GM12873 (cell line): ENCODE results near the gene MYRFL.

Source experiments
- CTCF ChIP-seq: IDR thresholded peaks from 2 replicates; pipeline ENCODE4 v1.5.1; 2012; ENCODE audit warnings: low read depth, mild to moderate bottlenecking, moderate library complexity, low read length, control low read depth; ENCODE audit not compliant: insufficient read depth; ENCODE audit errors: missing control alignments

The MYRFL gene

GRCh38 chr12:69844416-69844815, 19.4 kb downstream of the MYRFL start:
- TF ChIP-seq CTCF = no peak

- TF ChIP-seq CTCF = no peak
These were observed 19.8 kb downstream of the MYRFL start for GRCh38 chr12:69844836-69845235.

- no peak for TF ChIP-seq CTCF
These were observed 21.9 kb downstream of the MYRFL start for GRCh38 chr12:69846976-69847375.

- TF ChIP-seq CTCF = no peak
These were observed 26.9 kb downstream of the MYRFL start for GRCh38 chr12:69851976-69852375.

GRCh38 chr12:69866698-69867097, 41.7 kb downstream of the MYRFL start:
- no peak for TF ChIP-seq CTCF

GRCh38 chr12:69868695-69869094, 43.7 kb downstream of the MYRFL start:
- TF ChIP-seq CTCF = no peak

GRCh38 chr12:69872804-69873203, 47.8 kb downstream of the MYRFL start:
- TF ChIP-seq CTCF = no peak

- TF ChIP-seq CTCF = no peak
These were observed 48.4 kb downstream of the MYRFL start for GRCh38 chr12:69873429-69873828.
